ENCODE data around the gene SLCO2B1.

Gene SLCO2B1

GRCh38 chr11:75229466-75229865, 78.6 kb downstream of the SLCO2B1 start:
- no peak for DNase-seq

GRCh38 chr11:75230621-75231020, 79.7 kb downstream of the SLCO2B1 start:
- no peak for DNase-seq

- DNase-seq = no peak
These were observed 82.9 kb downstream of the SLCO2B1 start for GRCh38 chr11:75233754-75234172.

- no peak for DNase-seq
These were observed 85.2 kb downstream of the SLCO2B1 start for GRCh38 chr11:75236062-75236461.

GRCh38 chr11:75237050-75237449, 86.1 kb downstream of the SLCO2B1 start:
- no peak for DNase-seq

- no peak for DNase-seq
These were observed 87.9 kb downstream of the SLCO2B1 start for GRCh38 chr11:75238595-75239440.

- no peak for DNase-seq
These were observed 88.8 kb downstream of the SLCO2B1 start for GRCh38 chr11:75239531-75240290.

GRCh38 chr11:75240311-75241035, 89.6 kb downstream of the SLCO2B1 start, which contains the start of gene TPBGL:
TSS of gene TPBGL (plus strand) at chr11:75240774. CDS start at chr11:75241050, 276 bp downstream.
- peak; percentile 26 for DNase-seq

GRCh38 chr11:75241036-75241905, 90.4 kb downstream of the SLCO2B1 start:
- peak; percentile 79 for DNase-seq

GRCh38 chr11:75241906-75242644, 91.2 kb downstream of the SLCO2B1 start:
- DNase-seq = no peak

GRCh38 chr11:75242722-75243600, 92.1 kb downstream of the SLCO2B1 start:
- no peak for DNase-seq

- DNase-seq = no peak
These were observed 93.3 kb downstream of the SLCO2B1 start for GRCh38 chr11:75244052-75244814.

GRCh38 chr11:75245356-75246005, 94.6 kb downstream of the SLCO2B1 start:
- DNase-seq = no peak

- no peak for DNase-seq
These were observed 95.2 kb downstream of the SLCO2B1 start for GRCh38 chr11:75246006-75246670.

- DNase-seq = no peak
These were observed 95.9 kb downstream of the SLCO2B1 start for GRCh38 chr11:75246671-75247350.

GRCh38 chr11:75248924-75249256, 98.0 kb downstream of the SLCO2B1 start:
- DNase-seq = no peak

- no peak for DNase-seq
These were observed 98.8 kb downstream of the SLCO2B1 start for GRCh38 chr11:75249704-75250103.

GRCh38 chr11:75254326-75254725, 103.4 kb downstream of the SLCO2B1 start:
- DNase-seq = no peak

Measured in NCI-H510A treated with DMSO at 0.1 percent for 48 hours (cell line).